HG02938 (cell line): ENCODE results near the gene HP.
"Not testable (repeated sequence)": the region's sequence is repeated elsewhere in the genome, so short reads cannot be mapped to it uniquely, and the experiment has no call there.

Experiments
- ATAC-seq: cut with Tn5 transposase; IDR thresholded peaks from one replicate; pipeline ENCODE4 v1.9.1; 2021; ENCODE audit warnings: mild to moderate bottlenecking, moderate library complexity; ENCODE audit not compliant: unreplicated experiment

Gene HP

DNA sequence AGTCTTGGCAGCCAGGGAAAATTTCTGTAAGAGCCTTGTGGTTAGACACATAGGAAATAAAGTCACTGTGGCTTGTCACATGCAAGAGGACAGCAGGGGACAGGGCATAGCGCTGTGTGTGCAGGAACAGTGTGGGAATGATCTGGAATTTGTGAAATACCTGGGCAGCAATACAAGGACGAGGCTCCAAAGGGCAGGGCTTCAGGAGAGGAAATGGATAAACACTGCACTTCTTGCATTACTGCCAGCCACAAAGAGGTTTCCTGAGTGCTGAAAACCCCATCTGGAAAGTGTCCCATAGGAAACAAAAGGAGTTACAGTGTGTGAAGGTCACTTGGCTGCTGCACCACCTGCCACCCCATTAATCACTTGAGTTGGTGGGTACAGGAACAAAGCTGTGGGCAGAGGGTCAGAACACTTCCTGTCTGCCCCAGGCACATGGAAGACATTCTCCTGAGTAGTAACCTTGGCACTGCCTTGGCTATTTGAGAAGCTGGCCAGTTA is 12.1 kb upstream of the HP start:
- ATAC-seq, result no peak

DNA sequence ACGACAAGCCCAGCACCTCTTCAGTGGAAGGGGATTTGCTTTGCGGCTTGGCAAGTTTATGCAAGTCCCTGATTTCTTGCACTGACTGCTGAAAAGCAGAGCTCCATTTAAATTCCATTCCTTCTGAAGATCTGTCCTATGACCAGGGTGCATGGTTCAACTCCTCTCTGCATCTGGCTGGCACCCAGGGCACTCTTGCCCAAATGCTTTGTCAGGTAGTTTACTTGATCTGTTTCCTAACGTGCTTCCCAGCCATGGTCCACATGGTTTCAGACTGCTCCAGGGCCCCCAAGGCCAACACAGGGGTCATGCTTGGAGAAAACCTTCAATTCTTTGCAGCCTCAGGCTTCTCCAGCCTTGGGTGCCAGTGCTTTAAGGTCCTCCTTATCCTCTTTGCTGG is 11.2 kb upstream of the HP start:
- no peak for ATAC-seq

DNA sequence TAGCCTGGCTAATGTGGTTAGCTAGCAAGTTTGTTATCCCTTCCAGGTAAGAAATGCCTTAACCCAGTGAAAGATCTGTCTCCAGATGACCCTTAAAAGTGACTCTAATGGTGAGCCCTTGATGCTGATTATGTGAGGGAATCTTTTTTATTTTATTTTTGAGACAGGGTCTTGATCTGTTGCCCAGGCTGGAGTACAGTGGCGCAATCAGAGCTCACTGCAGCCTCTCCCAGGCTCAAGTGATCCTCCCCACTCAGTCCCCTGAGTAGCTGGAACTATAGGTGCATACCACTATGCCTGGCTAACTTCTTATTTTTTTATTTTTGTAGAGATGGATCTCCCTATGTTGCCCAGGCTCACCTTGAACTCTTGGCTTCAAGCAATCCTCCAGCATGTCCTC is 10.8 kb upstream of the HP start:
- no peak for ATAC-seq

DNA sequence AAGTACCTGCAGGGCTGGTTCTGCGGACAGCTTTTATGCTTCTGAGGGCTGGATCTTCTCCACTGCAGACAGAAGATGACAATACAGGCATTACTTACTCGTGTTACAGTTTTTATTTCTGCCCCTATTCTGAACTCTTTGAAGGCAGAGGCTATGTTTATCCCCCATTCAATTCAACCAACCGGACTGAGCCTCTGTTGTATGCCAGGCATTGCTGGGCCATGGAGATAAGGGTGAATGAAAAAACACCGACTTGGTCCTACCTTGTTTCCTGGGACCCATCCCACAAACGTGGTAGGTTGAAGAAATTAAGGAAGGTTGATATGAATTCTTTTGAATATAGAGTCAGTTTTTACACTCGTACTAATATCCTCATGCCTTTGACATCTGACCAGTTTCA is 10.0 kb upstream of the HP start:
- no peak for ATAC-seq

DNA sequence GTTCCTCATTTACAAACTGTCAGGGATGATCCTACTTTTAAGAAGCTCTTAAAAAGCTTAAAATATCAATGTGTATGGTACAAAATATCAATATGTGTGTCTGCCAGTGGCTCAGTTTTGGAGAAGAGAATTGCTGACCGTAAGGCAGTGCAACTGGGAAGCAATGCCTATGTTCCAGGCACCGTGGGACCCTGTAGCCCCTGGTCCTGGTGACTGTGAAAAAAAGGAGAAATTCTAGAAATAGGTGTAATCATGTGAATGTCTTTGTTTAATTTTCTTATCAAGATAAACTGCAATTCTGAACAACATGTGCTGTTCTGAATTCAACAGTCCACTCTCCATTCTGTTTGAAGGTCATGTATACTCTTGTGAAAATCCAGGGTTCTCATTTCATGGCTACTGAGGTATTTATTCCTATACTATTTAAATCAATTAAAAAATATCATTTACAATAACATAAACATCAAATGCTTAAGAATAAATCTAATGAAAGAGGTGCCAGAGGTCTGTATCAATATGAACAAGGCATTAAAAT is 9.4 kb upstream of the HP start:
- no peak for ATAC-seq

DNA sequence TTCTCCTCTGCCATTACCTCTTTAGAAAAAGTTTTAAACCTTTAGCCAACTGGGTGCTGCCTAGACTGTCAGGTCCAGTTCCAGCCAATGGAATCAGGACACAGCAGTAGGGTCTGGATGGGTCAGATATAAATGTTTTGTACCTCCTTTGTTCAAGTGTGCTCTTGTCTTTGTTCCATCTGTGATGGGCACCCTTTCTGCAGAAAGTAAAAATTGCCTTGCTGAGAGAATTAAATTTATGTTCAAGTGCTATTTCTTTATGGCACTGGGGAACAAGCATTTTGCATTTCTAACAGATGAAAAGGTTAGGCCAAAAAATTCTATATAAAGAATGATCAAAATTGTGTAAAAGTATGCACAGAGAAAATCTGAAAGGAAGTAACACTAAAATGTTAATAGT is 5.2 kb upstream of the HP start:
- no peak for ATAC-seq

DNA sequence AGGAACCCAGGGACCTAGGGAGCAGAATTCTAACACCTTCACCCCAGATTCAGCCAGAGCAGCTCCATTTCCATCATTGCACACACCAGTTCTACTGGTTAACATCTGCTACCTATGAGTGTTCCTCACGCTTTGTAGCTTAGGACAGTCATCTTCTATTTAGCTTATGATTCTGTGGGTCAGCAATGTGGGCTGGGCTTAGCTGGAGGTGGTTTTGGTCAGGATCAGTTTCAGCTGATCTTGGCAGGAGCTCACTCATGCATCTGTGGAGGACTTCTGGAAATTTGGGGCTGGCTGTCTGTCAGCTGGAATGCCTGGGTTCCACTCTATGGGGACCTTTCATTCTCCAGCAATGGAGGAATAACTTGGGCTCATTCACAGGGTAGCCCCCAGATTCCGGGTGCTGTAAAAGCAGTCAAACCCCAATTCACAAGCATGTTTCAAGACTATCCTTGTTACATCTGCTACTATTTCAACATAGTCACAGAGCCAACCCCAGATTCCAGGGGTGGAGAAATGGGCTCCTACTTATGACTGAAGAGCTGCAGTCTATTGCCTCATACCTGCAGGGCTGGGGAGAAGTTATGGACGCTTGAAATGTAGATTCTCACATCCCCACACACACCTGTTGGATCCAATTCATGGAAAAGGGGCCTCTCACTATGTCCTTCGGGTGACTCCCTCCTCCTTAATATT is 3.4 kb upstream of the HP start:
- ATAC-seq, result no peak

DNA sequence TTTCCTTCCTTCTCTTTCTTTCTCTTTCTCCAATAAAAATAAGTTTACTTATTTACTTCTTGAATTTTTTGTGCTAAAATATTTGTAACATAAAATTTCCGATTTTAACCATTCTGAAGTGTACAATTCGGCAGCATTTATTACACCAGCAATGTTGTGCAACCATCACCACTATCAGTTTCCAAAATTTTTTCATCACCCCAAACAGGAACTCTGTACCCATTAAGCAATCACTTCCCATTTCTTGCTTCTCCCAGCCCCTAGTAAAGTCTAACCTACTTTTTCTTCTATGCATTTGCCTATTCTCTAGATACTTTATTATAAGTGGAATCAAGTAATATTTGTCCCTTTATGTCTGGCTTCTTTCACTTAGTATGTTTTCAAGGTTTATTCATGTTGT is 2.5 kb upstream of the HP start:
- no peak for ATAC-seq

DNA sequence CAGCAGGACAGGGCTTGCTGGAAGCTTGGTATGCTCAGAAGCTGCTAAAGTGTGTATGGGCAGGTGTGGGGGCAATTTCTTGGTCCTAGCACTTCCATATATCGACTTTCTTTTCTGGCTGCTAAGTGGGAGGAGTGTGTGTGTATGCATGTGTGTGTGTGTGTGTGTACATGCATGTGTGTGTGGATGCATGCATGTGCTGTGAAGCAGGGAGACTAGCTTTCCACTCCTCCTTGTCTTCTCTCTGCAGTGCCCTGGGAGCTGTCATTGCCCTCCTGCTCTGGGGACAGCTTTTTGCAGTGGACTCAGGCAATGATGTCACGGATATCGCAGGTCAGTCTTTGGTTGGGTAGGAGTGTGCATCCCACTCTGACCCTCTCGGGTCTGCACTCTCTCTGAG is 1.6 kb downstream of the HP start:
- no peak for ATAC-seq

DNA sequence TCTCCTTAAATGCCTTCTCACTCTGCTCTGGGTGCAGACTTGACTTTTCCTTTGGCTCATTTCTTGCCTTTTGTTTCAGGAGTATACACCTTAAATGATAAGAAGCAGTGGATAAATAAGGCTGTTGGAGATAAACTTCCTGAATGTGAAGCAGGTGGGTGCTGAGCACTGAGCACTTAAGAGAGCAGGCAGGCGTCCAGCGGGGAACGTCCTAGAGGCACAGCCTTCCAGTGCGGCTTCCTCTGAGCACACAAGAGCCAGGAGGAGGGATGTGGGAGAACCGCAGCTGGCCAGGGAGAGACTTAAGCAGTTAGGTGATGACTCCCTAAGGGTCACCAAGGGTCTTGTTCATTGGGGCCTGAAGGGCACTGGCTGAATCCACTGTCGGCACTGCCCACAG is 3.0 kb downstream of the HP start:
- ATAC-seq, result not testable (repeated sequence)

DNA sequence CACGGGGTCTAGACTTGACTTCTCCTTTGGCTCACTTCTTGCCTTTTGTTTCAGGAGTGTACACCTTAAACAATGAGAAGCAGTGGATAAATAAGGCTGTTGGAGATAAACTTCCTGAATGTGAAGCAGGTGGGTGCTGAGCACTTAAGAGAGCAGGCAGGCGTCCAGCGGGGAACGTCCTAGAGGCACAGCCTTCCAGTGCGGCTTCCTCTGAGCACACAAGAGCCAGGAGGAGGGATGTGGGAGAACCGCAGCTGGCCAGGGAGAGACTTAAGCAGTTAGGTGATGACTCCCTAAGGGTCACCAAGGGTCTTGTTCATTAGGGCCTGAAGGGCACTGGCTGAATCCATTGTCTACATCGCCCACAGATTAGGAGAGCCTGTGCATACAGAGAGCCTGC is 4.8 kb downstream of the HP start:
- ATAC-seq, result not testable (repeated sequence)

DNA sequence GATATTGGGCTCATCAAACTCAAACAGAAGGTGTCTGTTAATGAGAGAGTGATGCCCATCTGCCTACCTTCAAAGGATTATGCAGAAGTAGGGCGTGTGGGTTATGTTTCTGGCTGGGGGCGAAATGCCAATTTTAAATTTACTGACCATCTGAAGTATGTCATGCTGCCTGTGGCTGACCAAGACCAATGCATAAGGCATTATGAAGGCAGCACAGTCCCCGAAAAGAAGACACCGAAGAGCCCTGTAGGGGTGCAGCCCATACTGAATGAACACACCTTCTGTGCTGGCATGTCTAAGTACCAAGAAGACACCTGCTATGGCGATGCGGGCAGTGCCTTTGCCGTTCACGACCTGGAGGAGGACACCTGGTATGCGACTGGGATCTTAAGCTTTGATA is 6.1 kb downstream of the HP start:
- ATAC-seq, result no peak

DNA sequence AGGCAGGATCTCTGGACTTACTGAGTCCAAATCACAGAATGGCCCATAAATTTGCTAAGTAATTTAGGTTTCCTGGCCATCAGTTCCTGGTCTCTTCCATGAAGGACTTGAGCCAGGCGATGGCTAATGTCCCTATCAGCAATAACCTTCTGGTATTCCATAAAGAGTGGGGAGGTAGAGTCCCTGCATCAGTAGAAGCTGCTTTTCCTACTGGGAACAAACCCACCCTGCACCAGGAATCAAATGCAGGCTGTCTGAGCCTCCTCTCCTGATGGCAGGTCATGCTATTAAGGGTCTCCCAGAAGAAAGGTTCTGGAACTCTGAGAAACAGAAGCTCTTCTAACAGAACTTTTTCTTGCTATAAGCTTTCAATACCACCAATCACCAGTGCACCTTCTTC is 7.3 kb downstream of the HP start:
- no peak for ATAC-seq

DNA sequence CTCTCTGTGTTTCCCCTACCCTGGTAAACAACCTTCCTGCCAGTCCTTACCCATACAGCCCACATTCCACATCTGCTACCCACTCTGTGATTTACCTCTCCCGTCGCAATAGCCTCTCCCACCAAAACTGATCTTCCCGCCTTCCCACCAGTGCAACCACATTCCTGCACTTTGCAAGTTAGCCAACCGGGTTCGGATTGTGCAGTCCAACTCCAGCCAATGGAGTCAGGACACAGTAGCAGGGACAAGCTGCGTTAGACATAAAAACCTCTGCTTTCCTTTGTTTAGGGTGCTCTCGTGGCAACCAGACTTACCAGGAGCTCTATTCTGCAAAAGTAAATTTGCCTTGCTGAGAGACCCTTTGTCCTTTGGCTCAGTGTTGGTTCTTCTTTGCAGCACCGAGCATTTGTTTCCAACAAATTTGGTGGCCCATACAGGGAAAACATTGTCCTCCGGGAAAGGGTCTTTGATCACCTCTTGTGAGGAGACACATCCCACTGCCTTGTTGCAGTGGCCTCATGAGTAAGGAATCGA is 10.1 kb downstream of the HP start:
- ATAC-seq, result no peak

DNA sequence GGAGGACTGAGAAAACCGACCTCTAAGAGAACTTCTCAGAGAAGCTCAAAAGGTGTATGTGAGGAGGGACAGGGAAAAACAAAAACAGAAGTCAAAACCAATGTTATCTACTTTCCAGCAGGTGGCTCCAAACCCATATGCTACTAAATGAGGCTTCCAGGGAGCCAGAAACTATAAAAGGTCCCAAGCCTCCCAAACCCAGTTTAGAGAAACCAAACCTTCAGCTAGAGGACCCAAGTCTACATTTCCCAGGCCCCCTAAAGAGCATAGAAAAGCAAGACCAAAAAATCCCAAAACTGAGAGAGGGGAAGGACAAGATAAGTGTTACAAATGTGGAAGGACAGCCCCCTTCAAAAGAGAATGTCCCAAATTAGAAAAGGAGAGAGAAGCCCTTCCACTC is 12.4 kb downstream of the HP start:
- ATAC-seq, result no peak

DNA sequence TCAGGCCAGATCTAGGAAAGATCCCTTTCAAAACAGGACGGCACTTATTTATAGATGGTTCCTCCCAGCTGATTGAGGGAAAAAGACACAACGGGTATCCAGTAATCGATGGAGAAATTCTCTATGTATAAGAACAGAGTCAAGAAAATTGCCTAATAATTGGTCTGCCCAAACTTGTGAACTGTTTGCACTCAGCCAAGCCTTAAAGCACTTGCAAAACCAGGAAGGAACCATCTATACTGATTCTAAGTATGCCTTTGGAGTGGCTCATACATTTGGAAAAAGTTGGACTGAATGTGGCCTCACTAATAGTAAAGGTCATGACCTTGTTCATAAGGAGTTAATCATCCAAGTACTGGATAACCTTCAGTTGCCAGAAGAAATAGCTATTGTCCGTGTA is 14.6 kb downstream of the HP start:
- ATAC-seq, result no peak

DNA sequence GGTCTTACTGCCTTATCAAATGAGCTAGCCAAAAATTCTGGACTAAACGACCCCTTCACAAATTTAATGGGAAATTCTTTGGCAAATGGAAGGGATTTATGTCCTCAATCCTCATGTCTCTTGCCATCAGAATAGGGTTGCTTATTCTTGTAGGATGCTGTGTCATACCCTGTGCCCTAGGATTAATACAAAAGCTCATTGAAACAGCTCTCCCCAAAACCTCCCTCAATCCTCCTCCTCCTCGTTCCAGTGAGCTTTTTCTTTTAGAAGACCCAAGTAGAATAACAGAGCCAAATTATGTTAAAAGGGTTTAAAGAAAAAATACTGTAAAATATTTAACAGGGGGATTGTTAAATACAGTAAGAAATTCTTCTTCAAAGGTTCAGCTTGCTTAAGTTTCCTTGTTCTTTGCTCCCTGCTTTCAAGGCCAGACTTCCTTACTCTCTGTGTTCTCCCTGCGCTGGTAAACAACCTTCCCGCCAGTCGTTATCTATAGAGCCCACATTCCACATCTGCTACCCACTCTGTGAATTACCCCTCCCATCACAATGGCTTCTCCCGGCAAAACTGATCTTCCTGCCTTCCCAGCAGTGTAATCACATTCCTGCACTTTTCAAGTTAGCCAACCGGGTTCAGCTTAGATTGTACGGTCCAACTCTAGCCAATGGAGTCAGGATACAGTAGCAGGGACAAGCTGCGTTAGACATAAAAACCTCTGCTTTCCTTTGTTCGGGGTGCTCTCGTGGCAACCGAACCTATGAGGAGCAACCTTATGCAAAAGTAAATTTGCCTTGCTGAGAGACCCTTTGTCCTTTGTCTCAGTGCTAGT is 18.4 kb downstream of the HP start:
- no peak for ATAC-seq

DNA sequence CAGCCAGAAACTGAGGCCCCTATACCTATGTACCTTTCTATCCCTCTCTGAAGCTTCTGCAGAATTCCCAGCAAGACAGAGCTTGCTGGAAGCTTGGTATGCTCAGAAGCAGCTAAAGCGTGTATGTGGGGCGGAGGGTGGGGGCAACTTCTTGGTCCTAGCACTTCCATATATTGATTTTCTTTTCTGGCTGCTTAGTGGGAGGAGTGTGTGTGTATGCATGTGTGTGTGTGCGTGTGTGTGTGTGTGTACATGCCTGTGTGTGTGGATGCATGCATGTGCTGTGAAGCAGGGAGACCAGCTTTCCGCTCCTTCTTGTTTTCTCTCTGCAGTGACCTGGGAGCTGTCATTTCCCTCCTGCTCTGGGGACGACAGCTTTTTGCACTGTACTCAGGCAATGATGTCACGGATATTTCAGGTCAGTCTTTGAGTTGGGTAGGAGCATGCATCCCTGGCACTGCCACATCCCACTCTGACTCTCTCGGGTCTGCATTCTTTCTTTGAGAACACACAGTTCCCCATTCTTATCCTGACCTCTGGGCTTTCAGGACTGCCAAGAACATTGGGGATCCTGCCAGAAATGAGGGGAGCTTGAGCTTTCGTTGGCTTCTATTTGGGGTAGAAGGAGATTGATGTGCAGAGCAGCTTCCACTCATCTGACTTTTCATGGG is 19.4 kb downstream of the HP start:
- ATAC-seq, result no peak

DNA sequence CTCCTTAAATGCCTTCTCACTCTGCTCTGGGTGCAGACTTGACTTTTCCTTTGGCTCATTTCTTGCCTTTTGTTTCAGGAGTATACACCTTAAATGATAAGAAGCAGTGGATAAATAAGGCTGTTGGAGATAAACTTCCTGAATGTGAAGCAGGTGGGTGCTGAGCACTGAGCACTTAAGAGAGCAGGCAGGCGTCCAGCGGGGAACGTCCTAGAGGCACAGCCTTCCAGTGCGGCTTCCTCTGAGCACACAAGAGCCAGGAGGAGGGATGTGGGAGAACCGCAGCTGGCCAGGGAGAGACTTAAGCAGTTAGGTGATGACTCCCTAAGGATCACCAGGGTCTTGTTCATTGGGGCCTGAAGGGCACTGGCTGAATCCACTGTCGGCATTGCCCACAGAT is 20.8 kb downstream of the HP start:
- not testable (repeated sequence) for ATAC-seq

DNA sequence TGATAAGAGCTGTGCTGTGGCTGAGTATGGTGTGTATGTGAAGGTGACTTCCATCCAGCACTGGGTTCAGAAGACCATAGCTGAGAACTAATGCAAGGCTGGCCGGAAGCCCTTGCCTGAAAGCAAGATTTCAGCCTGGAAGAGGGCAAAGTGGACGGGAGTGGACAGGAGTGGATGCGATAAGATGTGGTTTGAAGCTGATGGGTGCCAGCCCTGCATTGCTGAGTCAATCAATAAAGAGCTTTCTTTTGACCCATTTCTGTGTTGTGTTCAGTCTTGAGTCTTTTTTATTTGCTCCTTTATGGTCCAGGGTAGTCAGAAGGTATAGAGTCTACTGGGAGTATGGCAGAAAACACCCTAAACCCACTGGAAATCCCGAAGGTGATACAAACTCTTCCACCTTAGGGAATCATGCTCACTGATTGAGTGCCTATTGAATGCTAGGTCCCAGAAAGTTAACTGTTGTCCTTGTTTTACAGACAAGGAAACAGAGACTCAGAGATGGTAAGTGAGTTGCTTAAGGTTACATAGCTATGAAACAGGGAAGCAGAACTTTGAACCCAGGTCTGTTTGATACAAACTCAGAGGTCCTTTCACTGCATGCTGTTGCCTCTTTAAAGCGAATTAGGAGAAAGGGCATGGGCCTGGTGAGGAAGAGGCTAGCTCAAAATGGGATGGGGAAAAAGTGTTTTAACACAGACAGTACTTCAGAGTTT is 22.8 kb downstream of the HP start:
- not testable (repeated sequence) for ATAC-seq
